Sigmoid colon (tissue), 7 donors: ENCODE measurements around the gene RTN3. TPM values are rescaled to one million over a fixed set of nuclear protein-coding genes. Genes with fewer than 3 reads are reported as not detected.

Experiments used
- DNase-seq: peaks from one replicate; pipeline ENCODE4 v3.0.0-alpha.2; 2019
- H3K27ac ChIP-seq, 4 donors: fragments of 200-600 bp; sonication (generic); one replicate each; pipeline ENCODE4 v1.5.1; 2016 to 2019; ENCODE audit warnings: mild to moderate bottlenecking in 1 of 4
- H3K27me3 ChIP-seq, 3 donors: fragments of 200-600 bp; sonication (generic); one replicate each; pipeline ENCODE4 v1.5.1; 2019; ENCODE audit warnings: mild to moderate bottlenecking in 1 of 3
- H3K36me3 ChIP-seq, 4 donors: fragments of 200-600 bp; sonication (generic); one replicate each; pipeline ENCODE4 v1.5.1; 2016 to 2019
- H3K4me1 ChIP-seq, 4 donors: fragments of 200-600 bp; sonication (generic); one replicate each; pipeline ENCODE4 v1.5.1; 2017 to 2019
- H3K4me3 ChIP-seq, 4 donors: fragments of 200-600 bp; sonication (generic); one replicate each; pipeline ENCODE4 v1.5.1; 2017 to 2019; ENCODE audit warnings: mild to moderate bottlenecking in 2 of 4, moderate library complexity in 1 of 4
- H3K9me3 ChIP-seq, 4 donors: fragments of 200-600 bp in 3 of 4; sonication (generic) in 3 of 4; one replicate each; pipeline versions ENCODE4 v1.5.1 to v1.6.1; 2013 to 2019
- EP300 ChIP-seq, 4 donors: sonication (generic); formaldehyde crosslinking; IDR thresholded peaks; one replicate each; pipeline ENCODE4 v1.6.1; 2017; ENCODE audit warnings: antibody characterized with exemption in 4 of 4
- POLR2A ChIP-seq, 2 donors: fragments of 450-650 bp; IDR thresholded peaks; one replicate each; pipeline ENCODE4 v1.6.1; 2016; ENCODE audit warnings: antibody characterized with exemption in 2 of 2, mild to moderate bottlenecking in 2 of 2, moderate library complexity in 2 of 2
- POLR2AphosphoS5 ChIP-seq, 4 donors: sonication (generic); formaldehyde crosslinking; IDR thresholded peaks; one replicate each; pipeline ENCODE4 v1.6.1; 2017; ENCODE audit warnings: antibody characterized with exemption in 4 of 4
- WGBS, 2 donors: extraction: QIAGEN DNeasy Blood & Tissue Kit; methylation state at CpG; one replicate each; pipeline ENCODE4 v1.1.7; 2013; 5-methylcytosine and 5-hydroxymethylcytosine counted together
- intact Hi-C: fragments of 100-400 bp; cut with DNase I; formaldehyde crosslinking; loops from one replicate; pipeline ENCODE4 v1.15.1; 2023
- polyA plus RNA-seq, 3 donors: library from polyadenylated mRNA; stranded (reverse); fragments of 200-250 nt; gene quantifications; one replicate each; pipeline ENCODE4 v1.2.3, GENCODE V29; 2013
- small RNA-seq, 3 donors: library from RNA; depleted of rRNA; stranded (forward); fragments of <200 nt; gene quantifications; one replicate each; pipeline ENCODE3, GENCODE V24; 2016
- total RNA-seq, 4 donors: library from RNA; depleted of rRNA; stranded (reverse); fragments of >200 nt; gene quantifications; one replicate each; pipeline ENCODE4 v1.1.0, GENCODE V29; 2016
- TF ChIP-seq, protein P1 (sequence below), 4 experiments: fragments of 450-650 bp in 3 of 4; fragments of 200-600 bp in 1 of 4; IDR thresholded peaks; one replicate each; pipeline ENCODE4 v1.5.1; 2016 to 2019; ENCODE audit warnings: antibody characterized with exemption in 4 of 4, mild to moderate bottlenecking in 3 of 4, moderate library complexity in 2 of 4
- donor health status: healthy with polysubstance abuse.
- donor health status: Bipolar disorder and iron deficiency.
- donor health status: healthy.

The RTN3 gene
- total and polyA plus RNA-seq, 7 donors, result 24.6 to 105 (median 89.5) TPM

DNA sequence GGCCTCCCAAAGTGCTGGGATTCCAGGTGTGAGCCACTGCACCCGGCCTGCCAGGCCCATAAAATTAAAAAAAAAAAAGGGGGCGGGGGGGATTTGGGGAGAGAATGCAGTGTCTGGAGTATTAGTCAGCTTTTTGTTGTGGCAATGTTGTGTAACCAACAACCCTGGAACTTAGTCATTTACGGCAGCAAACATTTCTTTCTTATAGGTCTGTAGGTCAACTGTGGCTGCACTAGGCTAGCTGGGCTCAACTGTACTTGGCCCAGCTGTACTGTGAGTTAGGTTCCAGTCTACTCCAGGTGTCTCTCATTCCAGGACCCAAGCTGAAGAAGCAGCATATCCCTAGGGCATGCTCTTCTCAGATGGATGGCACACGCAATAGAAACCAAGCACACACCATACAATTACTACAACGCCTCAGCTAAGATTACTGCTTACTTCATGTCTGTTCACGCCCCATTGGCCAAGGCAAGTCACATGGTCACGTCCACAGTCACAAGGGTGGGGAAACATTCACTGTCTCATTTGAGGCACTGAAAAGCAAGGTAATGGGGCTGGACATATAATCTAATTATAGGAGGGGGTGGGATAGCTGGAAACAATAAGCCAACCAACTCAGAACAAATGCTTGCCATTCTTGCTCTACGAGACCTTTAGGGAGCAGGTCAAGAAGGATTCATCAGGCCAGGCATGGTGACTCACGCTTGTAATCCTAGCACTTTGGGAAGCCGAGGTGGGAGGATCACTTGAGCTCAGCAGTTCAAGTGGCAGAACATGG, 121.5 kb downstream of the RTN3 start:
- 69 to 78% methylated on average over 10 of the region's 10 CpGs for WGBS, 2 donors
- TF ChIP-seq, protein P1, sequence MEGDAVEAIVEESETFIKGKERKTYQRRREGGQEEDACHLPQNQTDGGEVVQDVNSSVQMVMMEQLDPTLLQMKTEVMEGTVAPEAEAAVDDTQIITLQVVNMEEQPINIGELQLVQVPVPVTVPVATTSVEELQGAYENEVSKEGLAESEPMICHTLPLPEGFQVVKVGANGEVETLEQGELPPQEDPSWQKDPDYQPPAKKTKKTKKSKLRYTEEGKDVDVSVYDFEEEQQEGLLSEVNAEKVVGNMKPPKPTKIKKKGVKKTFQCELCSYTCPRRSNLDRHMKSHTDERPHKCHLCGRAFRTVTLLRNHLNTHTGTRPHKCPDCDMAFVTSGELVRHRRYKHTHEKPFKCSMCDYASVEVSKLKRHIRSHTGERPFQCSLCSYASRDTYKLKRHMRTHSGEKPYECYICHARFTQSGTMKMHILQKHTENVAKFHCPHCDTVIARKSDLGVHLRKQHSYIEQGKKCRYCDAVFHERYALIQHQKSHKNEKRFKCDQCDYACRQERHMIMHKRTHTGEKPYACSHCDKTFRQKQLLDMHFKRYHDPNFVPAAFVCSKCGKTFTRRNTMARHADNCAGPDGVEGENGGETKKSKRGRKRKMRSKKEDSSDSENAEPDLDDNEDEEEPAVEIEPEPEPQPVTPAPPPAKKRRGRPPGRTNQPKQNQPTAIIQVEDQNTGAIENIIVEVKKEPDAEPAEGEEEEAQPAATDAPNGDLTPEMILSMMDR (IDR thresholded peaks at IDR 0.05), result no peak
- TF ChIP-seq POLR2A (IDR thresholded peaks at IDR 0.05) (no peak), POLR2AphosphoS5 (IDR thresholded peaks at IDR 0.05) (no peak), EP300 (IDR thresholded peaks at IDR 0.05) (no peak)
- no peaks in the 10 kb centered on the region for H3K9me3 ChIP-seq

DNA sequence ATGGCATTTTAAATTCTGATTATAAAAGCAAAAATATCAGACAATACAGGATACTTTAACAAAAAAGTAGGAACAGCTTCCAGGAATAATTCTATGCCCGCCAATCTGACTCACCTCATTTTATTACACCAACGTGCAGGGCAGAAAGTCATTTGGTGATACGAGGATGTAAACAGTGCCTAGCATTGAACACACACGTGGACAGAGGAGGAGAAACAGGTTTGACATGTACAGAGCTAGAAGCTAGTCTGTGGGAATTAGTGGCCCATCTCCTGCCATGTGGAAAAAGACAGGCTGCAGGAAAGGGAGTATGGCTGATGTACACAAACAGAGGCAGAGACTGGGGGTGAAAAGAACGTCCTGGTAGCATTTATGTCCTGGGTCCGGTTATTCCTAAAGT, 123.0 kb downstream of the RTN3 start:
- intact Hi-C loops, result no loop called here
- Histone ChIP-seq H3K4me1 (no peaks in the 10 kb centered on the region), H3K9me3 (no peaks in the 10 kb centered on the region), H3K36me3 (no peaks in the 10 kb centered on the region), H3K27me3 (no peaks in the 10 kb centered on the region), H3K4me3 (no peak overlapping the region), H3K27ac (no peak overlapping the region)
- DNase-seq, result no peak
- WGBS, 2 donors, result 14 to 67% methylated on average over 6 of the region's 6 CpGs
- no peak for TF ChIP-seq POLR2A (IDR thresholded peaks at IDR 0.05)
- TF ChIP-seq EP300 (IDR thresholded peaks at IDR 0.05), result no peak

More for the DNA sequence above, 121.5 kb downstream of the RTN3 start:
- no peak for DNase-seq
- Histone ChIP-seq H3K27ac (no peak overlapping the region), H3K27me3 (no peaks in the 10 kb centered on the region), H3K4me3 (no peak overlapping the region), H3K36me3 (no peaks in the 10 kb centered on the region), H3K4me1 (no peaks in the 10 kb centered on the region)
- intact Hi-C loops, result no loop called here

DNA sequence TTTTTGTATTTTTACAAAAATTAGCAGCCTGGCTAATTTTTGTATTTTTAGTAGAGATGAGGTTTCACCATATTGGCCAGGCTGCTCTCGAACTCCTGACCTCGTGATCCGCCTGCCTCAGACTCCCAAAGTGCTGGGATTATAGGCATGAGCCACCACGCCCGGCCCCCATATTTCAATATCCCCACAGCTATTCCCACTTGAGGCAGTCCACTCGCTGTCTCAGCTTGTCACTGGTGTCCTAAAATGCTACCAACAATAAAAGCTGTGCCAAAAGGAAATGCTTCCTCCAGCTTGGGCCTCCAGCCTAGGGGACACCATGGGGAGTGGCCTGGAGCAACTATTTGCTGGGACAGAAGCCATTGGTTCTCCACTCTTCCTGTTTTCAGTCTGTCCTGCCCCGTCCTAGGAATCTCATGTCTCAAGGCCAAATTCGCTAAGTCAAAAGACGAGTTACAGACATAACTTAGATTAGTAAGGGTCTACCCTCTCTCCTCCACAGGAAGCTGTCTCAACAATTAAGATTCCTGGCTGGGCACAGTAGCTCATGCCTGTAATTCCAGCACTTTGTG, 124.6 kb downstream of the RTN3 start:
- Histone ChIP-seq H3K9me3 (no peaks in the 10 kb centered on the region), H3K4me1 (no peaks in the 10 kb centered on the region), H3K27me3 (no peaks in the 10 kb centered on the region), H3K4me3 (no peak overlapping the region), H3K36me3 (no peaks in the 10 kb centered on the region), H3K27ac (no peak overlapping the region)
- TF ChIP-seq EP300 (IDR thresholded peaks at IDR 0.05), result no peak
- TF ChIP-seq, protein P1 (IDR thresholded peaks at IDR 0.05), result no peak
- TF ChIP-seq POLR2A (IDR thresholded peaks at IDR 0.05), result no peak
- no peak for TF ChIP-seq POLR2AphosphoS5 (IDR thresholded peaks at IDR 0.05)
- 78 to 83% methylated on average over 9 of the region's 9 CpGs for WGBS, 2 donors
- DNase-seq, result no peak
- intact Hi-C loops, result no loop called here

Small RNAs within 50 kb of the gene (small RNA-seq; reads per million reads assigned to genes)
- gene AP000753.3, result 0 reads per million in 3 donors
- 0 reads per million in 3 donors for gene RN7SL596P

Other genes starting within 250 kb of the RTN3 start
- 1 to 10 TPM; 2.0 to 8.4 (median 3.2) TPM for gene PLAAT5, start 190.3 kb upstream of the RTN3 start, total RNA-seq
- gene PLAAT5, start 190.3 kb upstream of the RTN3 start, polyA plus RNA-seq, result 1 to 10 TPM in 2 of 3 donors, not detected in 1; 1.2 TPM
- gene LGALS12, start 175.4 kb upstream of the RTN3 start, total RNA-seq, result 1 to 10 TPM in 1 of 4 donors, not detected in 3; 5.4 TPM
- 1 to 10 TPM in 1 of 3 donors, not detected in 2; 3.9 TPM for gene LGALS12, start 175.4 kb upstream of the RTN3 start, polyA plus RNA-seq
- 10 to 100 TPM; 36.7 to 49.9 (median 42.8) TPM for gene PLAAT4, start 144.7 kb upstream of the RTN3 start, total RNA-seq
- gene PLAAT4, start 144.7 kb upstream of the RTN3 start, polyA plus RNA-seq, result 100 to 1,000 TPM in 2 of 3 donors, 10 to 100 TPM in 1; 63.1 to 262 (median 114) TPM
- under 1 TPM in 1 of 4 donors, not detected in 3; 0.71 TPM for gene PLAAT2, start 118.1 kb upstream of the RTN3 start, total RNA-seq
- gene PLAAT2, start 118.1 kb upstream of the RTN3 start, polyA plus RNA-seq, result 100 to 1,000 TPM in 2 of 3 donors, 10 to 100 TPM in 1; 27.0 to 233 (median 112) TPM
- 10 to 100 TPM; 34.9 to 59.9 (median 47.9) TPM for gene PLAAT3, start 67.1 kb upstream of the RTN3 start, total RNA-seq
- 10 to 100 TPM; 14.6 to 34.7 (median 21.0) TPM for gene PLAAT3, start 67.1 kb upstream of the RTN3 start, polyA plus RNA-seq
- 100 to 1,000 TPM in 3 of 4 donors, 10 to 100 TPM in 1; 97.8 to 115 (median 102) TPM for gene ATL3, start 10.1 kb upstream of the RTN3 start, total RNA-seq
- gene ATL3, start 10.1 kb upstream of the RTN3 start, polyA plus RNA-seq, result 10 to 100 TPM in 1 of 3 donors, 1 to 10 TPM in 2; 8.4 to 16.3 (median 8.8) TPM
- gene ZFTA, start 87.3 kb downstream of the RTN3 start, total RNA-seq, result 10 to 100 TPM; 11.1 to 20.4 (median 13.6) TPM
- 1 to 10 TPM in 2 of 3 donors, under 1 TPM in 1; 0.69 to 4.0 (median 3.6) TPM for gene ZFTA, start 87.3 kb downstream of the RTN3 start, polyA plus RNA-seq
- 10 to 100 TPM; 12.2 to 15.2 (median 14.1) TPM for gene SPINDOC, start 132.0 kb downstream of the RTN3 start, total RNA-seq
- 10 to 100 TPM in 1 of 3 donors, 1 to 10 TPM in 2; 4.6 to 11.7 (median 4.8) TPM for gene SPINDOC, start 132.0 kb downstream of the RTN3 start, polyA plus RNA-seq
- gene MARK2, start 157.6 kb downstream of the RTN3 start, total RNA-seq, result 10 to 100 TPM; 14.3 to 24.6 (median 18.2) TPM
- gene MARK2, start 157.6 kb downstream of the RTN3 start, polyA plus RNA-seq, result 10 to 100 TPM; 25.8 to 49.3 (median 44.2) TPM
- under 1 TPM; 0.49 to 0.83 (median 0.70) TPM for gene RCOR2, start 235.7 kb downstream of the RTN3 start, total RNA-seq
- 1 to 10 TPM in 1 of 3 donors, under 1 TPM in 2; 0.60 to 2.4 (median 0.69) TPM for gene RCOR2, start 235.7 kb downstream of the RTN3 start, polyA plus RNA-seq